LHCN-M2 (cell line): ENCODE data around the gene SLC22A23. TPM values are rescaled to one million over a fixed set of nuclear protein-coding genes. Genes with fewer than 3 reads are reported as not detected.
"Not testable (repeated sequence)": the region's sequence is repeated elsewhere in the genome, so short reads cannot be mapped to it uniquely, and the experiment has no call there.

Source experiments
- DNase-seq: peaks from one replicate; pipeline ENCODE4 v3.0.0-alpha.2; 2012; ENCODE audit warnings: low read depth
- total RNA-seq: library from RNA; depleted of rRNA; stranded (reverse); fragments of >200 nt; gene quantifications from 2 replicates; pipeline ENCODE4 v1.2.3, GENCODE V29; 2014

The SLC22A23 gene
- total RNA-seq, 1 experiment from 2014 or later: 1.6 TPM

DNA sequence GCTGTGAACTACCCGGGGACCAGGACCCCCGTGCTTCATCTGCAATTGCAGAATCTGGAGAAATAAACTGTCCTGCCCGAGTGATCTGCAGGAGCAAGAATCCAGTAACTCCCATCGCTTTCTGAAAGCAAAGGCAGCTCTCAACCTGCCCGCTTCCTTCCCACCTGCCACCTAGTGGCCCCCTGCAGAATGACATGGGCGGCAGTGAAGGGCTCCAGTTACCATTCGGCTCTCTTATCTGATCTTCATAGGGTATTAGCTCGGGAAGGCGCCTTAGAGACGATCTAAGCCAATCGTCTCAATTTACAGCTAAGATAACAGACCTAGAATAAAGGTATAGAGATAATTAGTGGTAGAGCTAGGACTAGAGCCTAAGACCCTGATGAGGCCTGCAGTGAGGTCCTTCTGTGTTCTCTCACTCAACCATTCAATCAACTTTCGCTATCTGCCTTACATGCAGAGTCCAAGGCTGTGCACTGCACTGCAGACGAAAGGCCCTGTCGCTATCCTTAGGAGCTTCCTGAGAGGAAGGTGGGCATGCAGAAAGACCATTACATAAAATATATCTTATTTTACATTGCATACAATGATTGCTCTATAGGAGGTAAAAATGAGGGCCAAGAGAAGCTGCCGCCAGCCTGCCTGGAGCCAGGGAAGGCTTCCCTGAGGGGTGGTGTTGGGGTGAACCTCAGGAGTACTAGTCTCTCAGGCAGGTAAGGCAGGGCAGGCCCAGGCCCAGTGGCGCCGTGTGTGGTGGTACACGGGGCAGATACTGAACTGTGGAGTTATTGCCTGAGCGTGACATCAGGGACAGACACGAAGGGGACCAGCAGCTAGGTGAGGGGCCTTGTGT is 205.2 kb downstream of the SLC22A23 start:
- DNase-seq: peak; percentile 73

- DNase-seq: no peak
Measured at GRCh38 chr6:3250231-3250675, 206.6 kb downstream of the SLC22A23 start.

DNA sequence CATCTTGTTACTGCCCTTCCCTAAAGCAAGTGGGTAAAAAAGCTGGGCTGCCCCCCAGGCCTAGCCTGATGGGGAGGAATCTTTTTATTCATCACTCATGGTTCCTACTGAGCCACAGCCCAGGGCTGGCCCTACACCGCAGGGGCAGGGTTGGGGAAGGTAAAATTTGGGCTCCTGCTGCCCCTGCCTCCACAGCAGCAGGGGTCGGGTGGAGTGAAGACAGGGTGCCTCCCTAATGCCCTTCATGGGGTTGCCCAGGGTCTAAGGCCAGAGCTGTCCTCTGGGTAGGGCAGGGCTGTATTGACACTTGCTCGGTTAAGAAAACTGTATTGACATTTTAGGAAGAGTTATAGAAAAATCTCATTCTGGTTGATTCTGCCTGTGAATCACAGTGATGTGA is 207.0 kb downstream of the SLC22A23 start:
- DNase-seq: no peak

- DNase-seq: peak; percentile 88
Measured at GRCh38 chr6:3247255-3248146, 209.3 kb downstream of the SLC22A23 start.

DNA sequence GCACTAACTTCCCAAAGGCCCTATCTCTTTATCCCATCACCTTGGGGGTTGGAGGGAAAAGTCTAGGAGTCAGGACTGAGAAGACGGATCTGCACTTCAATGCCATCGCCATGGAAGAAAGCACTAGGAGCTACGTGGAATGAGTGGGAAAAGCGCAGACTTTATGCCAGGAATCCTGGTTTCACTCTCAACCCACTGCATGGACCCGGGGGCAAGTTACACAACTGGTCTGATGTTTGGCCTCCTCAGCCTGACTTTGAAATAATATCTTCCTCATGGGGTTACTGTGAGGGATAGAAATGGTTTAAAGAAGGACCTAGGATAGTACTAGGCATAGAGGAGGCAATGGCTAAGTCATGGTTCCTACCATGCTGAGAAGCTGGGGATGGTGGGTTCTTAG is 211.6 kb downstream of the SLC22A23 start:
- no peak for DNase-seq

DNA sequence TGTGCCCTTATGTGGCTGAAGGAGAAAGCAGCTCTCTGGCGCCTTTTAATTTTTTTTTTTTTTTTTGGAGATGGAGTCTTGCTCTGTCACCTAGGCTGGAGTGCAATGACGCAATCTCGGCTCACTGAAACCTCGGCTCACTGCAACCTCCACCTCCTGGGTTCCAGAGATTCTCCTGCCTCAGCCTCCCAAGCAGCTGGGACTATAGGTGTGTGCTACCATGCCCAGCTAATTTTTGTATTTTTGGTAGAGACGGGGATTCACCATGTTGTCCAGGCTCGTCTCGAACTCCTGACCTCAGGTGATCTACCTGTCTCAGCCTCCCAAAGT is 212.1 kb downstream of the SLC22A23 start:
- DNase-seq: not testable (repeated sequence)

DNA sequence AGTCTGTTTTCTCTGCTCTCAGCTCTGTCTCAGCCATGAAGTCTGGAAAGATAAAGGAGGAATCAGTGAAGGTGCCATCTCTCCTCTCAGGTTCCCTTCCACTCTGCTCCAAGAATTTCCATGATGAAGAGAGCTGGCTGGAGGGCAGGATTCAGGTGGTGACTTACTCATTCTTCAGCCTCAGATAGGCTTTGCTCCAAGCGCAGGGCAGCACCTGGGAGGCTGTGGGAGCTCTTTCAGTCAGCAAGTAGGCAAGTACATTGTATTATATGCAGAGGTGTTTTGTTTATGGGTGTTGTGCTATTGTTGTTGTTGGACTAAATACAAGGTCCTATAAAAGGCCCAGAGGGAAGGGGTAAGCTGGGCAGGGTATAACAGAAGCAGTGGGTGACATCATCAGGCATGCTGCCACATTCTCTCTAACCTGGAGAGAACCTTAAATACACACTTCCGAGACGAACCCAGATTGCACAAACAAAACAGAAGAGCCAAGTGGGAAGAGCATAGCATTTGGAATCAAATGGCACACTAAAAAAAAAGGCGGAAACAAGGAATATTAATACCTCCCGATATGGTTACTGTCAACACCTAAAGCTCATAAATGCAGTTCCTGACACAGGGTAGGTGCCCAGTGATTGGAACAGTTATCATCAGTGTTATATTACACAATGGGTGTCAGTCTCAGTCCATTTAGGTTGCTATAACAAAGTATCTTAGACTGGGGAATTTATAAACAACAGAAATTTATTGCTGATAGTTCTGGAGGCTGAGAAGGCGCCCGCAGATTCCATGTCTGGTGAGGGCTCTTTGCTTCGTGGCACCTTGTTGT is 212.6 kb downstream of the SLC22A23 start:
- no peak for DNase-seq

- no peak for DNase-seq
Measured at GRCh38 chr6:3242768-3243167, 214.1 kb downstream of the SLC22A23 start.

DNA sequence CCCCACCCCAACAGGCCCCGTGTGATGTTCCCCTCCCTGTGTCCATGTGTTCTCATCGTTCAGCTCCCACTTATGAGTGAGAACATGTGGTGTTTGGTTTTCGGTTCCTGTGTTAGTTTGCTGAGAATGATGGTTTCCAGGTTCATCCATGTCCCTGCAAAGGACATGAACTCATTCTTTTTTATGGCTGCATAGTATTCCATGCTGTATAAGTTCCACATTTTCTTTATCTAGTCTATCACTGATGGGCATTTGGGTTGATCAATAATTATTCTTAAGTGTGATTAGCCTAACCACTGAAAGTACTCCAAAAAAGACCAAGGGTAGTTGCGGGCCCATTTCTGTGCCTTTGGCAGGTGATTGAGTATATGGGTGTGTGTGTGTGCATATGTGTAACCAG is 215.1 kb downstream of the SLC22A23 start:
- not testable (repeated sequence) for DNase-seq

GRCh38 chr6:3240595-3240994 is 216.3 kb downstream of the SLC22A23 start:
- DNase-seq: no peak

- no peak for DNase-seq
Measured at GRCh38 chr6:3239110-3239830, 217.6 kb downstream of the SLC22A23 start.

- peak; percentile 91 for DNase-seq
Measured at GRCh38 chr6:3237761-3238662, 218.8 kb downstream of the SLC22A23 start.

GRCh38 chr6:3236005-3236404 is 220.8 kb downstream of the SLC22A23 start:
- no peak for DNase-seq

DNA sequence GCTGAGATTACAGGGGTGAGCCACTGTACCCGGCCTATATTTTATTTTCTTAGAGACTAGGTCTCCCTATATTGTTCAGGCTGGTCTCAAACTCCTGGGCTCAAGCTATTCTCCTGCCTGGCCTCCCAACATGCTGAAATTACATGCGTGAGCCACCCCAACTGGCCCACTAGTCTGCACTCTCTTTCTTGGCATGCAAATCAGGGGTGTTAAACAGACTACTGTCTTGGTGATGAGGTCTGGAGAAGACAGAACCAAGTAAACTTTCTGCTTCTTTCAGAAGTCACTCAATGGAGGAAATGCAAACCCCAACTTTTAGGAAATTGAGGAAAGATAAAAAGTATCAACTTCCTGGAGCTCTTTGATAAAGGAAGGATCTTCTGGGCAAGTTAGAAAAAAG is 221.4 kb downstream of the SLC22A23 start:
- DNase-seq: no peak

- no peak for DNase-seq
Measured at GRCh38 chr6:3233904-3234303, 222.9 kb downstream of the SLC22A23 start.

DNA sequence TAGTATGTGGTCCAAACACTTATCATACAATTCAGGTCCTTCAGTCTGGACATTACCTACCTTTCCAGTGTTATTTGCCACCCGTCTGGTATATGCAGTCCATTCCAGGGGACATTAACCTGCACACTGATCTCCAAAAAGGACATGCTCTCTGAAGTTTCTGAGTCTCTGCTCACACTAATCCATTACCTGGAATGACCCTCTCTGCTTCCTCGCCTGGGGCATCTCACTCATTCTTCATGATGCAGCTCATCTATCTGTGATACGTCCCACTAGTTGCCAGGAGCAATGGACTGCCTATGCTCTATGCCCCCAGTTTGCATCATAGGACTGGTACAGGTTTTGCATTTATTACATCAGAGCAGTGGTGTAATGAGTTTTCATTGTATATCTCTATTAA is 223.5 kb downstream of the SLC22A23 start:
- DNase-seq: no peak

- no peak for DNase-seq
Measured at GRCh38 chr6:3232017-3232945, 224.6 kb downstream of the SLC22A23 start.

GRCh38 chr6:3231247-3232016 is 225.4 kb downstream of the SLC22A23 start:
- DNase-seq: peak; percentile 82
